Colonic mucosa (tissue), 4 donors: ENCODE measurements around the gene PLD1. TPM values are rescaled to one million over a fixed set of nuclear protein-coding genes. Genes with fewer than 3 reads are reported as not detected.
"Not testable (repeated sequence)": the region's sequence is repeated elsewhere in the genome, so short reads cannot be mapped to it uniquely, and the experiment has no call there.

Experiments
- DNase-seq: peaks from one replicate; pipeline ENCODE4 v3.0.0-alpha.2; 2020
- H3K27ac ChIP-seq: fragments of 200-600 bp; one replicate; pipeline ENCODE4 v1.8.0; 2021
- H3K27me3 ChIP-seq: fragments of 200-600 bp; one replicate; pipeline ENCODE4 v1.8.0; 2021
- H3K36me3 ChIP-seq: fragments of 200-600 bp; one replicate; pipeline ENCODE4 v1.8.0; 2021
- H3K4me1 ChIP-seq: fragments of 200-600 bp; one replicate; pipeline ENCODE4 v1.8.0; 2021; ENCODE audit warnings: mild to moderate bottlenecking
- H3K4me3 ChIP-seq: fragments of 200-600 bp; one replicate; pipeline ENCODE4 v1.8.0; 2021
- H3K9ac ChIP-seq, 2 donors: one replicate each; pipeline ENCODE4 v1.7.0; 2013; ENCODE audit warnings: control low read depth in 2 of 2, low read depth in 2 of 2, low read length in 2 of 2
- H3K9me3 ChIP-seq: fragments of 200-600 bp; one replicate; pipeline ENCODE4 v1.8.0; 2021
- CTCF ChIP-seq: fragments of 200-600 bp; IDR thresholded peaks from one replicate; pipeline ENCODE4 v1.8.0; 2022; ENCODE audit warnings: antibody characterized with exemption, mild to moderate bottlenecking
- intact Hi-C: fragments of 100-400 bp; cut with DNase I; formaldehyde crosslinking; loops from one replicate; pipeline ENCODE4 v1.14.1; 2022
- total RNA-seq, 2 donors: library from RNA; stranded (reverse); fragmentation: NEBNext Ultra II Directional in 1 of 2; extraction: Animal tissue kit (Norgen Biotek cat#: 25700) in 1 of 2; gene quantifications; one replicate each; pipeline ENCODE4 v1.2.1, GENCODE V29; 2021
- donor health status: healthy.
- donor health status: DM: no; HTN: no; CAD: no.
- donor health status: DM: no; HTN: no; CAD: no.

Gene PLD1
- total RNA-seq, 2 donors from 2014 or later: 49.6 to 81.3 TPM

- Histone ChIP-seq H3K4me1 (no peaks in the 10 kb centered on the region), H3K27ac (no peak overlapping the region), H3K36me3 (no peaks in the 10 kb centered on the region), H3K9ac (no peak overlapping the region), H3K4me3 (no peak overlapping the region), H3K27me3 (no peaks in the 10 kb centered on the region), H3K9me3 (no peaks in the 10 kb centered on the region)
- no peak for DNase-seq
- no peak for TF ChIP-seq CTCF
- intact Hi-C loops: no loop called here
Observed at GRCh38 chr3:171821044-171821443, 10.8 kb upstream of the PLD1 start.

- TF ChIP-seq CTCF: no peak
- intact Hi-C loops: no loop called here
Observed at GRCh38 chr3:171817074-171817800, 7.0 kb upstream of the PLD1 start.

GRCh38 chr3:171815973-171816595, 5.8 kb upstream of the PLD1 start:
- H3K9me3 ChIP-seq: no peaks in the 10 kb centered on the region
- intact Hi-C loops: no loop called here
- no peaks in the 10 kb centered on the region for H3K4me1 ChIP-seq
- no peak overlapping the region for H3K4me3 ChIP-seq
- no peak for TF ChIP-seq CTCF
- no peaks in the 10 kb centered on the region for H3K27me3 ChIP-seq
- H3K27ac ChIP-seq: no peak overlapping the region
- no peaks in the 10 kb centered on the region for H3K36me3 ChIP-seq
- no peak overlapping the region for H3K9ac ChIP-seq
- no peak for DNase-seq

More at GRCh38 chr3:171817074-171817800, 7.0 kb upstream of the PLD1 start:
- H3K4me1 ChIP-seq: no peaks in the 10 kb centered on the region
- H3K9ac ChIP-seq: no peak overlapping the region
- DNase-seq: no peak
- H3K27me3 ChIP-seq: no peaks in the 10 kb centered on the region
- no peak overlapping the region for H3K4me3 ChIP-seq
- no peak overlapping the region for H3K27ac ChIP-seq
- no peaks in the 10 kb centered on the region for H3K36me3 ChIP-seq
- no peaks in the 10 kb centered on the region for H3K9me3 ChIP-seq

GRCh38 chr3:171814662-171815061, 4.4 kb upstream of the PLD1 start:
- H3K36me3 ChIP-seq, H3K4me1 ChIP-seq, H3K27me3 ChIP-seq, H3K9me3 ChIP-seq, DNase-seq, H3K27ac ChIP-seq, H3K9ac ChIP-seq, H3K4me3 ChIP-seq, intact Hi-C loops: not testable (repeated sequence)

GRCh38 chr3:171813897-171814460, 3.7 kb upstream of the PLD1 start:
- Histone ChIP-seq H3K4me3 (no peak overlapping the region), H3K36me3 (no peaks in the 10 kb centered on the region), H3K9me3 (no peaks in the 10 kb centered on the region)

More at GRCh38 chr3:171813897-171814460, 3.7 kb upstream of the PLD1 start:
- Histone ChIP-seq H3K9ac (no peak overlapping the region), H3K4me1 (no peaks in the 10 kb centered on the region), H3K27me3 (no peaks in the 10 kb centered on the region), H3K27ac (no peak overlapping the region)
- intact Hi-C loops: no loop called here
- no peak for DNase-seq
- TF ChIP-seq CTCF: no peak
